ENCODE results near the gene MID1. TPM values are rescaled to one million over a fixed set of nuclear protein-coding genes. Genes with fewer than 3 reads are reported as not detected.

MID1 gene
- total RNA-seq, 1 donor from 2014 or later, result 0.18 TPM

- Mint-ChIP-seq H3K27ac (no peak overlapping the region), H3K9me3 (no peaks in the 10 kb centered on the region), H3K27me3 (no peaks in the 10 kb centered on the region), H3K36me3 (ENCODE audit: low read depth) (no peaks in the 10 kb centered on the region), H3K4me3 (no peak overlapping the region), H3K4me1 (no peaks in the 10 kb centered on the region)
- DNase-seq (no peak), ATAC-seq (ENCODE audit: low read depth) (no peak)
- TF ChIP-seq, protein P1, sequence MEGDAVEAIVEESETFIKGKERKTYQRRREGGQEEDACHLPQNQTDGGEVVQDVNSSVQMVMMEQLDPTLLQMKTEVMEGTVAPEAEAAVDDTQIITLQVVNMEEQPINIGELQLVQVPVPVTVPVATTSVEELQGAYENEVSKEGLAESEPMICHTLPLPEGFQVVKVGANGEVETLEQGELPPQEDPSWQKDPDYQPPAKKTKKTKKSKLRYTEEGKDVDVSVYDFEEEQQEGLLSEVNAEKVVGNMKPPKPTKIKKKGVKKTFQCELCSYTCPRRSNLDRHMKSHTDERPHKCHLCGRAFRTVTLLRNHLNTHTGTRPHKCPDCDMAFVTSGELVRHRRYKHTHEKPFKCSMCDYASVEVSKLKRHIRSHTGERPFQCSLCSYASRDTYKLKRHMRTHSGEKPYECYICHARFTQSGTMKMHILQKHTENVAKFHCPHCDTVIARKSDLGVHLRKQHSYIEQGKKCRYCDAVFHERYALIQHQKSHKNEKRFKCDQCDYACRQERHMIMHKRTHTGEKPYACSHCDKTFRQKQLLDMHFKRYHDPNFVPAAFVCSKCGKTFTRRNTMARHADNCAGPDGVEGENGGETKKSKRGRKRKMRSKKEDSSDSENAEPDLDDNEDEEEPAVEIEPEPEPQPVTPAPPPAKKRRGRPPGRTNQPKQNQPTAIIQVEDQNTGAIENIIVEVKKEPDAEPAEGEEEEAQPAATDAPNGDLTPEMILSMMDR (IDR thresholded peaks at IDR 0.05), result no peak
- POLR2A ChIA-PET, result no interaction called here
- CTCF ChIA-PET, result no interaction called here
- intact Hi-C loops (cut with micrococcal nuclease), result no loop called here
Measured at GRCh38 chrX:10414862-10415261, 205.5 kb downstream of the MID1 start.

DNA sequence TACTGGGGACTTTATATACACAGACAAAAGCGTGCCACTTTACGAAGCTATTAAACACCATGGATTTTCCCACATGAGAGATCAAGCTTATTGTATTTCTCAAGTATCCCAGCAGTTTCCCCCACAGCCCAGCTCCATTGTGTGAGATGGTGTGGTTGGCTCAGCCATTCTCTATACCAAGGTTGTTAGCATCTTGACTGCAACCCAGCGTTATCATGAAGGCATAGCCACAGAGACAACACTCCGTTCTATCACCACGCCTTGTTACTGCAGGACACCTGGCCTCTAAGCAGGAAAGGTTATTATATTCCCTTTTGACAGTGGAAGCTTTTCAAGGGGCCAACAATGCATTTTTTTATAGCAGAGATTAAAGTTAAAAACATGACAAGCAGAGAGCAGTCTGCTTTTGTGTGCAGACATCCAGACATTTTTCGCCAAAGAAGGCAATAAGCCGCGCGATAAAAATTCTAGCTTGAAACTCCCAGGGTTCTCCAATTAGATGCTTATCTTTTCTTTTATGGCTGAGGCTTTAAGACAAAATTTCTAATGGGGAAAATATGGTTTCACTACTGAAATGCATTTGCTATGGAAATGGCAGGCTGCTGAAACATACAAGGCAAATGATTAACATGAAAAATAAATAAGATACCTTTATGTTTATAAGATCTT is 206.1 kb downstream of the MID1 start:
- no peaks in the 10 kb centered on the region for H3K4me1 Mint-ChIP-seq
- TF ChIP-seq, protein P1 (IDR thresholded peaks at IDR 0.05), result no peak
- no peaks in the 10 kb centered on the region for H3K9me3 Mint-ChIP-seq
- ChIA-PET POLR2A (no interaction called here), CTCF (no interaction called here)
- H3K4me3 Mint-ChIP-seq, result no peak overlapping the region
- ATAC-seq (ENCODE audit: low read depth), result no peak
- no peaks in the 10 kb centered on the region for H3K27me3 Mint-ChIP-seq
- H3K27ac Mint-ChIP-seq, result no peak overlapping the region
- no peaks in the 10 kb centered on the region for H3K36me3 Mint-ChIP-seq (ENCODE audit: low read depth)
- intact Hi-C loops (cut with micrococcal nuclease), result no loop called here
- DNase-seq, result no peak

GRCh38 chrX:10404436-10404835 is 215.9 kb downstream of the MID1 start:
- POLR2A ChIA-PET, result no interaction called here

GRCh38 chrX:10401239-10401638 is 219.1 kb downstream of the MID1 start:
- ATAC-seq (ENCODE audit: low read depth) (no peak), DNase-seq (no peak)
- Mint-ChIP-seq H3K27ac (no peak overlapping the region), H3K4me1 (peaks cover 11% of the 10 kb centered on the region), H3K4me3 (no peak overlapping the region), H3K9me3 (no peaks in the 10 kb centered on the region), H3K36me3 (ENCODE audit: low read depth) (no peaks in the 10 kb centered on the region), H3K27me3 (peaks cover 2% of the 10 kb centered on the region)
- CTCF ChIA-PET, result no interaction called here
- TF ChIP-seq, protein P1 (IDR thresholded peaks at IDR 0.05), result no peak
- intact Hi-C loops (cut with micrococcal nuclease), result no loop called here
- POLR2A ChIA-PET, result no interaction called here

More at GRCh38 chrX:10404436-10404835, 215.9 kb downstream of the MID1 start:
- no peaks in the 10 kb centered on the region for H3K36me3 Mint-ChIP-seq (ENCODE audit: low read depth)
- H3K9me3 Mint-ChIP-seq, result no peaks in the 10 kb centered on the region
- no peak overlapping the region for H3K4me3 Mint-ChIP-seq
- no peaks in the 10 kb centered on the region for H3K27me3 Mint-ChIP-seq
- intact Hi-C loops (cut with micrococcal nuclease), result no loop called here
- TF ChIP-seq, protein P1 (IDR thresholded peaks at IDR 0.05), result no peak
- CTCF ChIA-PET, result no interaction called here
- DNase-seq (no peak), ATAC-seq (ENCODE audit: low read depth) (no peak)
- no peak overlapping the region for H3K27ac Mint-ChIP-seq
- no peaks in the 10 kb centered on the region for H3K4me1 Mint-ChIP-seq

- ChIA-PET POLR2A (no interaction called here), CTCF (no interaction called here)
- Mint-ChIP-seq H3K27me3 (peaks cover 2% of the 10 kb centered on the region), H3K4me1 (peaks cover 20% of the 10 kb centered on the region), H3K36me3 (ENCODE audit: low read depth) (no peaks in the 10 kb centered on the region), H3K9me3 (no peaks in the 10 kb centered on the region), H3K27ac (no peak overlapping the region), H3K4me3 (no peak overlapping the region)
- DNase-seq, result no peak
- ATAC-seq (ENCODE audit: low read depth), result no peak
- TF ChIP-seq, protein P1 (IDR thresholded peaks at IDR 0.05), result no peak
- intact Hi-C loops (cut with micrococcal nuclease), result no loop called here
Measured at GRCh38 chrX:10399043-10399741, 221.2 kb downstream of the MID1 start.
